Measurements from ENCODE around the gene ZSCAN4.

GRCh38 chr19:57671124-57671895 is 2.6 kb downstream of the ZSCAN4 start:
- TF ChIP-seq, protein P1, sequence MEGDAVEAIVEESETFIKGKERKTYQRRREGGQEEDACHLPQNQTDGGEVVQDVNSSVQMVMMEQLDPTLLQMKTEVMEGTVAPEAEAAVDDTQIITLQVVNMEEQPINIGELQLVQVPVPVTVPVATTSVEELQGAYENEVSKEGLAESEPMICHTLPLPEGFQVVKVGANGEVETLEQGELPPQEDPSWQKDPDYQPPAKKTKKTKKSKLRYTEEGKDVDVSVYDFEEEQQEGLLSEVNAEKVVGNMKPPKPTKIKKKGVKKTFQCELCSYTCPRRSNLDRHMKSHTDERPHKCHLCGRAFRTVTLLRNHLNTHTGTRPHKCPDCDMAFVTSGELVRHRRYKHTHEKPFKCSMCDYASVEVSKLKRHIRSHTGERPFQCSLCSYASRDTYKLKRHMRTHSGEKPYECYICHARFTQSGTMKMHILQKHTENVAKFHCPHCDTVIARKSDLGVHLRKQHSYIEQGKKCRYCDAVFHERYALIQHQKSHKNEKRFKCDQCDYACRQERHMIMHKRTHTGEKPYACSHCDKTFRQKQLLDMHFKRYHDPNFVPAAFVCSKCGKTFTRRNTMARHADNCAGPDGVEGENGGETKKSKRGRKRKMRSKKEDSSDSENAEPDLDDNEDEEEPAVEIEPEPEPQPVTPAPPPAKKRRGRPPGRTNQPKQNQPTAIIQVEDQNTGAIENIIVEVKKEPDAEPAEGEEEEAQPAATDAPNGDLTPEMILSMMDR (IDR thresholded peaks at IDR 0.05) = no peak
- no peak for TF ChIP-seq POLR2A (IDR thresholded peaks at IDR 0.05)
